ENCODE results near the gene FER1L5. TPM values are rescaled to one million over a fixed set of nuclear protein-coding genes. Genes with fewer than 3 reads are reported as not detected.

FER1L5 gene
- total and polyA plus RNA-seq, 2 experiments from 2014 or later, result 0.18 to 0.76 TPM

- TF ChIP-seq ZNF462 (CRISPR knock-in tag; IDR thresholded peaks at IDR 0.05) (no peak), NANOG (IDR thresholded peaks at IDR 0.05; ENCODE audit: borderline replicate concordance) (no peak), JUNB (IDR thresholded peaks at IDR 0.05; ENCODE audit: unreplicated experiment) (no peak), ETS1 (IDR thresholded peaks at IDR 0.05) (no peak)
Measured at GRCh38 chr2:96617012-96617411, 25.6 kb upstream of the FER1L5 start (continued).

GRCh38 chr2:96618596-96619283 lies 23.8 kb upstream of the FER1L5 start:
- Histone ChIP-seq H3K4me3 (no peak overlapping the region), H3K27ac (ENCODE audit: low read depth) (no peak overlapping the region), H3F3A (replicated peaks; ENCODE audit: low read depth) (no peaks in the 10 kb centered on the region), H3K4me2 (no peak overlapping the region), H3K9me2 (ENCODE audit: insufficient read depth) (no peaks in the 10 kb centered on the region), H3K36me3 (ENCODE audit: insufficient read depth) (no peaks in the 10 kb centered on the region; the same call in 1 of the 2 replicates), H3K27me3 (ENCODE audit: insufficient read depth) (no peaks in the 10 kb centered on the region), H3K4me1 (ENCODE audit: insufficient read depth) (no peaks in the 10 kb centered on the region), H4K20me1 (replicated peaks; ENCODE audit: insufficient read depth) (0 out of 2 replicates have a peak, but pooled peaks cover 11% of the 10 kb centered on the region), H2AFZ (no peak overlapping the region), H3K79me2 (replicated peaks; ENCODE audit: insufficient read depth) (0 out of 2 replicates have a peak, but pooled peaks cover 4% of the 10 kb centered on the region)
- Mint-ChIP-seq H3K27me3 (ENCODE audit: insufficient read depth, low read depth, poor library complexity) (no peaks in the 10 kb centered on the region), H3K36me3 (ENCODE audit: low read depth) (peaks cover 17% of the 10 kb centered on the region; the same call in 2 of the 3 replicates), H3K4me3 (no peak overlapping the region), H3K9me3 (no peaks in the 10 kb centered on the region), H3K4me1 (no peaks in the 10 kb centered on the region), H3K27ac (peak overlapping the region; percentile 41; the same call in 1 of the 2 replicates)
- ATAC-seq (no peak), DNase-seq (ENCODE audit: low spot score) (no peak)
- TF ChIP-seq ETS1 (IDR thresholded peaks at IDR 0.05) (no peak), CREB1 (CRISPR knock-in tag; IDR thresholded peaks at IDR 0.05; ENCODE audit: low read depth) (no peak), POLR2AphosphoS5 (IDR thresholded peaks at IDR 0.05; ENCODE audit: low read depth) (no peak), ZNF331 (CRISPR knock-in tag; IDR thresholded peaks at IDR 0.05; ENCODE audit: low read depth) (no peak), EZH2 (IDR thresholded peaks at IDR 0.05; ENCODE audit: low read depth, unreplicated experiment) (no peak), EZH2phosphoT487 (IDR thresholded peaks at IDR 0.05; ENCODE audit: unreplicated experiment) (no peak), JUNB (IDR thresholded peaks at IDR 0.05; ENCODE audit: unreplicated experiment) (no peak), REST (IDR thresholded peaks at IDR 0.05; ENCODE audit: unreplicated experiment) (no peak), STAT1 (IDR thresholded peaks at IDR 0.05; ENCODE audit: unreplicated experiment) (no peak)
